ENCODE data around the gene DNAH9.

Gene DNAH9

DNA sequence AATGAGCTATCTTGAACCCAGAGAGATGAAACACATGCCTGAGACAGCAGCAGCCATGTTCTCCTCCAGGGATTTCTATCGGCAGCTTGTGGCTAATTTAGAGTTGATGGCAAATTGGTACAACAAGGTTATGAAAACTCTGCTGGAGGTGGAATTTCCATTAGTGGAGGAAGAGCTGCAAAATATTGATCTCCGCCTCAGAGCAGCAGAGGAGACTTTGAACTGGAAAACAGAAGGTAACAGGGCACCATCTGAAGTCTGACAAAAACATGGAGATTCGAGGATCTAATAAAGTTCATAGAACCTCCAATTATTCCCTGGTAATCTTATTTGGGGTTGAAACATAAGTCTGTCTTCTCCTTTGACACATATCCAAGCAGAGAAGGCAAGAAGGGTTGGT lies 52.8 kb downstream of the DNAH9 start:
- no peak for DNase-seq

GRCh38 chr17:11668618-11669017 lies 70.3 kb downstream of the DNAH9 start:
- no peak for ATAC-seq (replicated peaks)
- Mint-ChIP-seq H3K9me3 (peaks cover 3 to 4% of the 10 kb centered on the region in 2 donors), H3K4me3 (no peak overlapping the region), H3K4me1 (no peaks in the 10 kb centered on the region), H3K27ac (no peak overlapping the region), H3K27me3 (no peaks in the 10 kb centered on the region), H3K36me3 (no peaks in the 10 kb centered on the region)
- DNase-seq, result no peak

More for the DNA sequence above, 52.8 kb downstream of the DNAH9 start:
- no peak for ATAC-seq (replicated peaks)
- Mint-ChIP-seq H3K27me3 (no peaks in the 10 kb centered on the region), H3K36me3 (no peaks in the 10 kb centered on the region), H3K27ac (no peak overlapping the region), H3K9me3 (peaks cover 0 to 6% of the 10 kb centered on the region in 2 donors), H3K4me3 (no peak overlapping the region), H3K4me1 (no peaks in the 10 kb centered on the region)

DNA sequence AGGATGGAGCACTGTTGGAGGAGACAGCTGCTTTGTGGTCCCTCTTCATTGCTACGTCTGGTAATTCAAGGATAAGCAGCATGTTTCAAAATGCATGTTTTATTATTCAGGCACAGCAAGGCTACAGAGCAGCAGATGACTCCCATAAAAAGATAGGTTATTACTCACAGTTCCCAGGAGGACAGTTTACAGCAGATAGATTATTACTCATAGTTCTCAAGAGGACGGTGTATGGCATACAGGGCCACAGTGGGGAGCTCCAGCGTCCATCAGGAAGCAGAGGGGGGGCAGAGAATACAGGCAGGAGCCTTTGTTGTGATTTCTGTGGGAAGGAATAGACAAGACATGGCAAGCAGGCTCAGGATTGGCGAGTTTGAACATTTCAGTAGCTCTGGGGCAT lies 72.9 kb downstream of the DNAH9 start:
- Mint-ChIP-seq H3K27me3 (no peaks in the 10 kb centered on the region), H3K9me3 (peaks cover 5 to 7% of the 10 kb centered on the region in 2 donors), H3K4me3 (no peak overlapping the region), H3K4me1 (no peaks in the 10 kb centered on the region), H3K36me3 (no peaks in the 10 kb centered on the region), H3K27ac (no peak overlapping the region)
- ATAC-seq (replicated peaks), result no peak
- DNase-seq, result no peak

GRCh38 chr17:11682646-11683045 lies 84.4 kb downstream of the DNAH9 start:
- no peak for DNase-seq
- H3K27me3 Mint-ChIP-seq, result peaks cover 0 to 10% of the 10 kb centered on the region in 2 donors
- H3K27ac Mint-ChIP-seq, result no peak overlapping the region
- H3K4me3 Mint-ChIP-seq, result no peak overlapping the region
- no peaks in the 10 kb centered on the region for H3K36me3 Mint-ChIP-seq
- no peaks in the 10 kb centered on the region for H3K4me1 Mint-ChIP-seq
- ATAC-seq (replicated peaks), result no peak
- peaks cover 6% of the 10 kb centered on the region in 2 donors for H3K9me3 Mint-ChIP-seq

DNA sequence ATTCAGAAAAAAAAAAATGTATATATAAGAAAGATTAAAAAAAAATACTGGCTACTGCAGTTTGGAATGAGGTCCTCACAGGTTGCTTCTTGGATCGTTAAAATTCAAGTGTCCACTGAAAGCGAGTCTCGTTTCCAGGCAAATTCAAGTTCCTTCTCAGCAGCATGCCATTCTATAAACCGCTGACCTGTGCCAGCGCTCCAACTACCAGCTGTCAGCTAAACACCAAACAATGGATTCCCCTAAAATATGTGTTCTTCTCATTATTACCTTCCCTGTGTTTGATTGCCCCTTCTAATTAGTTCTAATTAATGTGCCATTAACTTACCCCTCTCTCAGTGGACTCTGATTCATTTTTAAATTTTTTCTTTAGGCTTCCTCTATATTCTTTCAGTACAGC lies 92.4 kb downstream of the DNAH9 start:
- Mint-ChIP-seq H3K27me3 (no peaks in the 10 kb centered on the region), H3K27ac (no peak overlapping the region), H3K36me3 (no peaks in the 10 kb centered on the region), H3K4me1 (no peaks in the 10 kb centered on the region), H3K4me3 (no peak overlapping the region), H3K9me3 (no peaks in the 10 kb centered on the region)
- no peak for DNase-seq
- ATAC-seq (replicated peaks), result no peak

DNA sequence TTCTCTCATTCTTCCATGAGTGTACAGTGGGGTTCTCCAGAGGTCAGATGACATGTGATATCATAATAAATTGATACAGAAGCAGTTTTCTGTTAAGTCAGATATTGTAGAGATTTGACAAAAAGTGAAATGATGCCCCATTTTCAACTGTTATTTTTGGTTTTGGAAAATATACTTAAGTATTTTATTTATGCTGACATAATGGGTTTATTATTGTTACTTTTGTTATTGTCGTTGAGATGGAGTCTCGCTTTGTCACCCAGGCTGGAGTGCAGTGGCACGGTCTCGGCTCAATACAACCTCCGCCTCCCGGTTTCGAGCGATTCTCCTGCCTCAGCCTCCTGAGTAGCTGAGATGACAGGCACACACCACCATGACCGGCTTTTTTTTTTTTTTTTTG lies 94.4 kb downstream of the DNAH9 start:
- no peak overlapping the region for H3K4me3 Mint-ChIP-seq
- H3K36me3 Mint-ChIP-seq, result no peaks in the 10 kb centered on the region
- H3K4me1 Mint-ChIP-seq, result no peaks in the 10 kb centered on the region
- ATAC-seq (replicated peaks) (no peak), DNase-seq (no peak)
- peaks cover 0 to 2% of the 10 kb centered on the region in 2 donors for H3K9me3 Mint-ChIP-seq
- no peak overlapping the region for H3K27ac Mint-ChIP-seq
- no peaks in the 10 kb centered on the region for H3K27me3 Mint-ChIP-seq

DNA sequence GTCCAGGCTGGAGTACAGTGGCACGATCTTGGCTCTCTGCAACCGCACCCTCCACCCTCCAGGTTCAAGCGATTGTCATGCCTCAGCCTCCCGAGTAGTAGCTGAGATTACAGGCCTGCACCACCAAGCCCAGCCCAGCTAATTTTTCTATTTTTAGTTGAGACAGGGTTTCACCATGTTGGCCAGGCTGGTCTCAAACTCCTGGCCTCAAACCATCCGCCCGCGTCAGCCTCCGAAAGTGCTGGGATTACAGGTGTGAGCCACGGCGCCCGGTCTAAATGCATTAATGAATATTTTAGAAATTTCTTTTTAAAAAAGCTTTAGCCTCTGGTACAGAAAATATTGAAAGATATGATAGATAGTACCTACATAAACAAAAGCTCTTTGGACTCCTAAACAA lies 95.0 kb downstream of the DNAH9 start:
- ATAC-seq (replicated peaks) (no peak), DNase-seq (no peak)
- H3K4me3 Mint-ChIP-seq, result no peak overlapping the region
- H3K36me3 Mint-ChIP-seq, result no peaks in the 10 kb centered on the region
- no peak overlapping the region for H3K27ac Mint-ChIP-seq
- peaks cover 0 to 2% of the 10 kb centered on the region in 2 donors for H3K9me3 Mint-ChIP-seq
- no peaks in the 10 kb centered on the region for H3K27me3 Mint-ChIP-seq
- H3K4me1 Mint-ChIP-seq, result no peaks in the 10 kb centered on the region

GRCh38 chr17:11700668-11701067 lies 102.4 kb downstream of the DNAH9 start:
- H3K27me3 Mint-ChIP-seq, result no peaks in the 10 kb centered on the region

DNA sequence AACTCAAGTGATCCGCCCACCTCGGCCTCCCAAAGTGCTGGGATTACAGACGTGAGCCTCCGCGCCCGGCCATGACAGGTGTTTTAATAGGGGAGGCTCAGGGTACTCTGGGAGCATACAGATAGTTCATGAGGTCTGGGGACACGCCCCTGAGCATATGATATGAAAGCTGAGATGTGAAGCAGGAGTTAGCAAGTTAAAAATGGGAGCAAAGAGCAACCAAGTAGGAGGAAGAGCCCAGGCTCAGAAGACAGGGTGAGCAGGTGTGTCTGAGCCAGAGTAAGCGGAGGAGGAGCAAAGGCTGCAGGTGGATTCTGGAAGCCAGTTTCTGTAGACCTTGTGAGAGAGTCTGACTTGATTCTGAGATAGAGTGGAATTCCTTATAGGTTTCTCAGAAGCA lies 103.6 kb downstream of the DNAH9 start:
- Mint-ChIP-seq H3K27ac (no peak overlapping the region), H3K27me3 (no peaks in the 10 kb centered on the region), H3K4me1 (no peaks in the 10 kb centered on the region), H3K36me3 (no peaks in the 10 kb centered on the region), H3K9me3 (peaks cover 0 to 4% of the 10 kb centered on the region in 2 donors), H3K4me3 (no peak overlapping the region)
- DNase-seq (no peak), ATAC-seq (replicated peaks) (no peak)

More at GRCh38 chr17:11700668-11701067, 102.4 kb downstream of the DNAH9 start:
- peaks cover 0 to 4% of the 10 kb centered on the region in 2 donors for H3K9me3 Mint-ChIP-seq
- DNase-seq (no peak), ATAC-seq (replicated peaks) (no peak)
- H3K36me3 Mint-ChIP-seq, result no peaks in the 10 kb centered on the region
- no peak overlapping the region for H3K4me3 Mint-ChIP-seq
- no peak overlapping the region for H3K27ac Mint-ChIP-seq
- no peaks in the 10 kb centered on the region for H3K4me1 Mint-ChIP-seq

DNA sequence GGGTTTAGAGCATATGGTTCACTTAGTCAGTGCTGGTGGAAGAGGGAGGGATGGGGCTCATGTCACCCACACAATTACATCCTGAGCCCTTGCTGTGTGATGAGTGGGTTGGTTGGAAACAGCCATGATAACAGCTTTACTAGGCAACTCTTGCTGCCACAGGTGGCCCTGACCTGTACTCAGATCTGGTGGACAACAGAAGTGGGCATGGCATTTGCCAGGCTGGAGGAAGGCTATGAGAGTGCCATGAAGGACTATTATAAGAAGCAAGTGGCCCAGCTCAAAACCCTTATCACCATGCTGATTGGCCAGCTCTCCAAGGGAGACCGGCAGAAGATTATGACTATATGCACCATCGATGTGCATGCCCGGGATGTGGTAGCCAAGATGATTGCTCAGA lies 105.8 kb downstream of the DNAH9 start:
- H3K4me1 Mint-ChIP-seq, result no peaks in the 10 kb centered on the region
- no peak for DNase-seq
- no peaks in the 10 kb centered on the region for H3K36me3 Mint-ChIP-seq
- H3K27me3 Mint-ChIP-seq, result no peaks in the 10 kb centered on the region
- H3K27ac Mint-ChIP-seq, result no peak overlapping the region
- no peak for ATAC-seq (replicated peaks)
- peaks cover 0 to 2% of the 10 kb centered on the region in 2 donors for H3K9me3 Mint-ChIP-seq
- H3K4me3 Mint-ChIP-seq, result no peak overlapping the region

DNA sequence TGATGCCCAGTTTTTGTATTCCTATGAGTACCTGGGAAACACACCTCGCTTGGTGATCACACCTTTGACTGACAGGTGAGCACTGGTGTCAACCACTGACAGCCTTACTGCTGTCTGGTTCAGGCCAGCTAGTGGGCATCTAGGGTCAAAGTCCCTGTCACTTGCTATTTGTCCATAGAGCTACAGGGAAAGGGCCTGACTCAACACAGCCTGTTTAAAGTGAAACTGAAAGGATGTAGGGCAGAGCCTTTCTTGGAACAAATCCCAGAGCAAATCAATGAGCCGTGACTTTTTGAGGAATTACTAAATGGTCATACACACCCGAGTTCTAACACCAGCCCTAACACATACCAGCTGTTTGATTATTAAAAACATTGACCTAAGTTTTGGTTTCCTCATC lies 106.8 kb downstream of the DNAH9 start:
- ATAC-seq (replicated peaks) (no peak), DNase-seq (no peak)
- H3K4me3 Mint-ChIP-seq, result no peak overlapping the region
- peaks cover 0 to 2% of the 10 kb centered on the region in 2 donors for H3K9me3 Mint-ChIP-seq
- no peaks in the 10 kb centered on the region for H3K36me3 Mint-ChIP-seq
- no peaks in the 10 kb centered on the region for H3K27me3 Mint-ChIP-seq
- no peaks in the 10 kb centered on the region for H3K4me1 Mint-ChIP-seq
- H3K27ac Mint-ChIP-seq, result no peak overlapping the region

GRCh38 chr17:11707586-11707985 lies 109.3 kb downstream of the DNAH9 start:
- Mint-ChIP-seq H3K27me3 (no peaks in the 10 kb centered on the region), H3K4me1 (no peaks in the 10 kb centered on the region), H3K9me3 (no peaks in the 10 kb centered on the region), H3K36me3 (no peaks in the 10 kb centered on the region), H3K27ac (no peak overlapping the region), H3K4me3 (no peak overlapping the region)
- no peak for DNase-seq
- no peak for ATAC-seq (replicated peaks)

DNA sequence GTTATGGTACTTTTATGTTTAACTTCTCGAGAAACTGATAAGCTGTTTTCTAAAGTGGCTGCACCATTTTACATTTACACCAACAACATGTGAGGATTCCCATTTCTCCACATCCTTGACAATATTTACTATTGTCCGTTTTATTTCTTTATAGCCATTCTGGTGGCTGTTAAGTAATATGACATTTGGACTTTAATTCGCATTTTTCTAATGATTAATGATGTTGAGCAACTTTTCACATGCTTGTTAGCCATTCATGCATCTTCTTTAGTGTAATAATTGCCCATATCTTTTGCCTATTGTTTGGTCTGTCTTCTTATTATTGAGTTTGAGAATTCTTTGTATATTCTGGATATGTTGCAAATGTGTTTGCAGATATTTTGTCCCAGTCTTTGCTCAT lies 114.2 kb downstream of the DNAH9 start:
- H3K9me3 Mint-ChIP-seq, result peaks cover 0 to 6% of the 10 kb centered on the region in 2 donors

DNA sequence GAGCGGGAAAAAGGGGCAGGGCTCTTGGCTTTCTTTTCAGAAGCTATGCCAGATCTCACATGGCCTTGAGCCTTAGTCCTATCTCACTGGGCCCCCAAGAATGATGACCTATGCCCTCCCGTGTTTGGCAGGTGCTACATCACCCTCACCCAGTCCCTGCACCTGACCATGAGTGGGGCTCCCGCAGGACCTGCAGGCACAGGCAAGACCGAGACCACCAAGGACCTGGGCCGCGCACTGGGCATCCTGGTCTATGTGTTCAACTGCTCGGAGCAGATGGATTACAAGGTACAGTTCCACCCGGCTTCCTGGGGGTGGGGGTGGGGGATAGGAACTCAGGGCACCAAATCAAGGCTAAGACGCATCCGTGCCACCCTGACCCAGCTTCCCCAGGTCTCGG lies 120.9 kb downstream of the DNAH9 start:
- DNase-seq, result no peak
- peaks cover 0 to 3% of the 10 kb centered on the region in 2 donors for H3K9me3 Mint-ChIP-seq
- H3K27ac Mint-ChIP-seq, result no peak overlapping the region
- no peaks in the 10 kb centered on the region for H3K36me3 Mint-ChIP-seq
- no peaks in the 10 kb centered on the region for H3K4me1 Mint-ChIP-seq
- H3K27me3 Mint-ChIP-seq, result no peaks in the 10 kb centered on the region
- no peak for ATAC-seq (replicated peaks)
- H3K4me3 Mint-ChIP-seq, result no peak overlapping the region

More for the DNA sequence above, 114.2 kb downstream of the DNAH9 start:
- ATAC-seq (replicated peaks) (no peak), DNase-seq (no peak)
- no peaks in the 10 kb centered on the region for H3K27me3 Mint-ChIP-seq
- H3K4me3 Mint-ChIP-seq, result no peak overlapping the region
- H3K4me1 Mint-ChIP-seq, result no peaks in the 10 kb centered on the region
- H3K27ac Mint-ChIP-seq, result no peak overlapping the region
- no peaks in the 10 kb centered on the region for H3K36me3 Mint-ChIP-seq

GRCh38 chr17:11719856-11720255 lies 121.6 kb downstream of the DNAH9 start:
- Mint-ChIP-seq H3K4me3 (no peak overlapping the region), H3K4me1 (no peaks in the 10 kb centered on the region), H3K27me3 (no peaks in the 10 kb centered on the region), H3K36me3 (no peaks in the 10 kb centered on the region), H3K9me3 (peaks cover 0 to 3% of the 10 kb centered on the region in 2 donors), H3K27ac (no peak overlapping the region)
- DNase-seq (no peak), ATAC-seq (replicated peaks) (no peak)

GRCh38 chr17:11720816-11721215 lies 122.5 kb downstream of the DNAH9 start:
- H3K9me3 Mint-ChIP-seq, result peaks cover 0 to 3% of the 10 kb centered on the region in 2 donors
- no peaks in the 10 kb centered on the region for H3K36me3 Mint-ChIP-seq
- ATAC-seq (replicated peaks) (no peak), DNase-seq (no peak)
- H3K27ac Mint-ChIP-seq, result no peak overlapping the region
- H3K4me1 Mint-ChIP-seq, result no peaks in the 10 kb centered on the region
- H3K27me3 Mint-ChIP-seq, result no peaks in the 10 kb centered on the region
- H3K4me3 Mint-ChIP-seq, result no peak overlapping the region

All from stimulated activated naive B cell treated with anti-CD40 and anti-IgM and Interleukin-4, amounts not matched to agents 10 μg/mL and 1 μg/mL and 100 μg/mL, for 72 hours (primary cell).